ENCODE results near the gene PRDM5.

GRCh38 chr4:120785202-120785601 lies 137.3 kb downstream of the PRDM5 start:
- TF ChIP-seq, protein P1, sequence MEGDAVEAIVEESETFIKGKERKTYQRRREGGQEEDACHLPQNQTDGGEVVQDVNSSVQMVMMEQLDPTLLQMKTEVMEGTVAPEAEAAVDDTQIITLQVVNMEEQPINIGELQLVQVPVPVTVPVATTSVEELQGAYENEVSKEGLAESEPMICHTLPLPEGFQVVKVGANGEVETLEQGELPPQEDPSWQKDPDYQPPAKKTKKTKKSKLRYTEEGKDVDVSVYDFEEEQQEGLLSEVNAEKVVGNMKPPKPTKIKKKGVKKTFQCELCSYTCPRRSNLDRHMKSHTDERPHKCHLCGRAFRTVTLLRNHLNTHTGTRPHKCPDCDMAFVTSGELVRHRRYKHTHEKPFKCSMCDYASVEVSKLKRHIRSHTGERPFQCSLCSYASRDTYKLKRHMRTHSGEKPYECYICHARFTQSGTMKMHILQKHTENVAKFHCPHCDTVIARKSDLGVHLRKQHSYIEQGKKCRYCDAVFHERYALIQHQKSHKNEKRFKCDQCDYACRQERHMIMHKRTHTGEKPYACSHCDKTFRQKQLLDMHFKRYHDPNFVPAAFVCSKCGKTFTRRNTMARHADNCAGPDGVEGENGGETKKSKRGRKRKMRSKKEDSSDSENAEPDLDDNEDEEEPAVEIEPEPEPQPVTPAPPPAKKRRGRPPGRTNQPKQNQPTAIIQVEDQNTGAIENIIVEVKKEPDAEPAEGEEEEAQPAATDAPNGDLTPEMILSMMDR (optimal IDR thresholded peaks at IDR 0.05 in 1 of 3, IDR thresholded peaks at IDR 0.05 in 1 of 3, conservative IDR thresholded peaks at IDR 0.05 in 1 of 3; ENCODE audit: extremely low read depth in 1 of 3, insufficient read depth in 2 of 3, low read length in 3 of 3) = no peak
- TF ChIP-seq EZH2 (IDR thresholded peaks at IDR 0.05; ENCODE audit: low read length) = no peak

Measured in keratinocyte (primary cell).